K562 (cell line): ENCODE measurements around the gene ZMAT2.

Experiments used
- ATF1 ChIP-seq, 2 experiments: fragments of 450-650 bp in 1 of 2; IDR thresholded peaks; 2 replicates each; pipeline ENCODE4 v1.6.1; 2016; ENCODE audit warnings: missing compliant biosample characterization in 1 of 2, missing genetic modification characterization in 1 of 2
- CEBPB ChIP-seq: fragments of 450-650 bp; IDR thresholded peaks from 2 replicates; pipeline ENCODE4 v1.6.1; 2016; ENCODE audit warnings: missing genetic modification characterization, missing compliant biosample characterization
- ESRRA ChIP-seq: fragments of 450-650 bp; IDR thresholded peaks from 2 replicates; pipeline ENCODE4 v1.6.1; 2014; ENCODE audit warnings: low read depth, mild to moderate bottlenecking, moderate library complexity, borderline replicate concordance
- EZH2 ChIP-seq: IDR thresholded peaks from 2 replicates; pipeline ENCODE4 v1.6.1; 2012; ENCODE audit warnings: low read depth, mild to moderate bottlenecking, inconsistent platforms, low read length, borderline replicate concordance
- KDM1A ChIP-seq, 2 experiments: fragments of 450-650 bp; IDR thresholded peaks; 2 replicates each; pipeline ENCODE4 v1.6.1; 2016; ENCODE audit warnings: mild to moderate bottlenecking in 2 of 2
- NRF1 ChIP-seq, 2 experiments: fragments of 450-650 bp; IDR thresholded peaks in 1 of 2; conservative IDR thresholded peaks in 1 of 2; 2 replicates each; pipeline ENCODE4 v1.6.1; 2014; ENCODE audit warnings: mild to moderate bottlenecking in 2 of 2
- TAL1 ChIP-seq: fragments of 450-650 bp; IDR thresholded peaks from 2 replicates; pipeline ENCODE4 v1.6.1; 2016; ENCODE audit warnings: mild to moderate bottlenecking
- ZNF274 ChIP-seq: IDR thresholded peaks from 2 replicates; pipeline ENCODE4 v1.6.1; 2011; ENCODE audit warnings: low read depth, mild to moderate bottlenecking, low read length, moderate library complexity, borderline replicate concordance
- TF ChIP-seq, protein P1 (sequence below), 3 experiments: IDR thresholded peaks in 2 of 3; conservative IDR thresholded peaks in 1 of 3; 2 replicates each; pipeline ENCODE4 v1.5.1; 2011 to 2012; ENCODE audit warnings: low read length in 3 of 3, mild to moderate bottlenecking in 3 of 3, control low read depth in 2 of 3, improper control_type of control experiment in 1 of 3, inconsistent platforms in 1 of 3, low read depth in 1 of 3, mixed read lengths in 1 of 3, moderate library complexity in 1 of 3; ENCODE audit not compliant: insufficient read depth in 2 of 3
- TF ChIP-seq, protein P2 (sequence below): sonication (generic); formaldehyde crosslinking; IDR thresholded peaks from 2 replicates; pipeline ENCODE4 v1.9.0; 2022; ENCODE audit warnings: mild to moderate bottlenecking, missing genetic modification reagents

DNA sequence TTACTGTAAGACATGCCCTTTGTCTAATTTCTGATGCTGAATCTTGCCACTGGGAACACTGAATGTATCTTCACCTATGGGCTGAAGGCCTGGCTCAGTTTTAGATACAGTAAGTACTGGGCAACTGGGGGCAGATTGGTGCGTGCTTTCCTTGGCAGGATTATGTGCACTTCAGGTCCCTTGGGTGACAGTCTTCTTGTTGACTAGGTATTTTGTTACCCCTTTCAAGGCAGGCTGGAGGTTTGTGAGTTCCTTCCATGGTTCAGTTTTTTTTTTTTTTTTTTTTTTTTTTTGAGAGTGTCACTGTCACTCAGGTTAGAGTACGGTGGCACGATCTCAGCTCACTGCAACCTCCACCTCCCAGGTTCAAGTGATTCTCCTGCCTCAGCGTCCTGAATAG lies 7.6 kb downstream of the ZMAT2 start:
- TF ChIP-seq, protein P1, sequence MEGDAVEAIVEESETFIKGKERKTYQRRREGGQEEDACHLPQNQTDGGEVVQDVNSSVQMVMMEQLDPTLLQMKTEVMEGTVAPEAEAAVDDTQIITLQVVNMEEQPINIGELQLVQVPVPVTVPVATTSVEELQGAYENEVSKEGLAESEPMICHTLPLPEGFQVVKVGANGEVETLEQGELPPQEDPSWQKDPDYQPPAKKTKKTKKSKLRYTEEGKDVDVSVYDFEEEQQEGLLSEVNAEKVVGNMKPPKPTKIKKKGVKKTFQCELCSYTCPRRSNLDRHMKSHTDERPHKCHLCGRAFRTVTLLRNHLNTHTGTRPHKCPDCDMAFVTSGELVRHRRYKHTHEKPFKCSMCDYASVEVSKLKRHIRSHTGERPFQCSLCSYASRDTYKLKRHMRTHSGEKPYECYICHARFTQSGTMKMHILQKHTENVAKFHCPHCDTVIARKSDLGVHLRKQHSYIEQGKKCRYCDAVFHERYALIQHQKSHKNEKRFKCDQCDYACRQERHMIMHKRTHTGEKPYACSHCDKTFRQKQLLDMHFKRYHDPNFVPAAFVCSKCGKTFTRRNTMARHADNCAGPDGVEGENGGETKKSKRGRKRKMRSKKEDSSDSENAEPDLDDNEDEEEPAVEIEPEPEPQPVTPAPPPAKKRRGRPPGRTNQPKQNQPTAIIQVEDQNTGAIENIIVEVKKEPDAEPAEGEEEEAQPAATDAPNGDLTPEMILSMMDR (IDR thresholded peaks at IDR 0.05 in 2 of 3, conservative IDR thresholded peaks at IDR 0.05 in 1 of 3; ENCODE audit: insufficient read depth in 2 of 3, low read depth in 1 of 3, low read length in 3 of 3) = no peak
- TF ChIP-seq EZH2 (no peak), KDM1A (IDR thresholded peaks at IDR 0.05) (no peak), ATF1 (CRISPR knock-in tag; IDR thresholded peaks at IDR 0.05) (no peak), ATF1 (tag; IDR thresholded peaks at IDR 0.05) (no peak), ESRRA (no peak), NRF1 (conservative IDR thresholded peaks at IDR 0.05 in 1 of 2, IDR thresholded peaks at IDR 0.05 in 1 of 2) (no peak), TAL1 (no peak), CEBPB (tag) (no peak), ZNF274 (no peak)
- TF ChIP-seq, protein P2, sequence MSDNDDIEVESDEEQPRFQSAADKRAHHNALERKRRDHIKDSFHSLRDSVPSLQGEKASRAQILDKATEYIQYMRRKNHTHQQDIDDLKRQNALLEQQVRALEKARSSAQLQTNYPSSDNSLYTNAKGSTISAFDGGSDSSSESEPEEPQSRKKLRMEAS (CRISPR knock-in tag) = no peak
